HG03139 (cell line): Measurements from ENCODE around the gene MYO5A.
"Not testable (repeated sequence)": the region's sequence is repeated elsewhere in the genome, so short reads cannot be mapped to it uniquely, and the experiment has no call there.

ENCODE experiments used
- ATAC-seq: cut with Tn5 transposase; IDR thresholded peaks from one replicate; pipeline ENCODE4 v1.9.1; 2021; ENCODE audit not compliant: unreplicated experiment

Gene MYO5A

GRCh38 chr15:52466134-52466701 is 62.5 kb downstream of the MYO5A start:
- ATAC-seq = peak; percentile 89

GRCh38 chr15:52464478-52464877 is 64.2 kb downstream of the MYO5A start:
- peak; percentile 50 for ATAC-seq

GRCh38 chr15:52464040-52464439 is 64.6 kb downstream of the MYO5A start:
- no peak for ATAC-seq

GRCh38 chr15:52463638-52464037 is 65.0 kb downstream of the MYO5A start:
- no peak for ATAC-seq

- no peak for ATAC-seq
These were observed 65.8 kb downstream of the MYO5A start for GRCh38 chr15:52462806-52463360.

- ATAC-seq = not testable (repeated sequence)
These were observed 69.0 kb downstream of the MYO5A start for GRCh38 chr15:52459701-52460100.

GRCh38 chr15:52459265-52459664 is 69.4 kb downstream of the MYO5A start:
- ATAC-seq = not testable (repeated sequence)

GRCh38 chr15:52448011-52448890 is 80.4 kb downstream of the MYO5A start:
- ATAC-seq = no peak

GRCh38 chr15:52445954-52446353 is 82.7 kb downstream of the MYO5A start:
- ATAC-seq = no peak

GRCh38 chr15:52445553-52445952 is 83.1 kb downstream of the MYO5A start:
- no peak for ATAC-seq

GRCh38 chr15:52443205-52443604 is 85.5 kb downstream of the MYO5A start:
- ATAC-seq = not testable (repeated sequence)

- no peak for ATAC-seq
These were observed 86.8 kb downstream of the MYO5A start for GRCh38 chr15:52441841-52442240.

GRCh38 chr15:52440946-52441345 is 87.7 kb downstream of the MYO5A start:
- no peak for ATAC-seq

- no peak for ATAC-seq
These were observed 88.3 kb downstream of the MYO5A start for GRCh38 chr15:52440414-52440813.

- no peak for ATAC-seq
These were observed 89.2 kb downstream of the MYO5A start for GRCh38 chr15:52439470-52439869.

- ATAC-seq = not testable (repeated sequence)
These were observed 89.6 kb downstream of the MYO5A start for GRCh38 chr15:52439042-52439441.

- ATAC-seq = no peak
These were observed 90.6 kb downstream of the MYO5A start for GRCh38 chr15:52438047-52438446.

- ATAC-seq = no peak
These were observed 91.0 kb downstream of the MYO5A start for GRCh38 chr15:52437646-52438045.

- ATAC-seq = no peak
These were observed 91.7 kb downstream of the MYO5A start for GRCh38 chr15:52436981-52437380.

GRCh38 chr15:52434885-52435284 is 93.8 kb downstream of the MYO5A start:
- no peak for ATAC-seq

GRCh38 chr15:52428297-52428696 is 100.4 kb downstream of the MYO5A start:
- no peak for ATAC-seq

GRCh38 chr15:52427804-52428203 is 100.9 kb downstream of the MYO5A start:
- no peak for ATAC-seq
